Sigmoid colon (tissue), 4 donors: ENCODE data around the gene MPV17L2.

Experiments
- EP300 ChIP-seq, 4 donors: sonication (generic); formaldehyde crosslinking; IDR thresholded peaks; one replicate each; pipeline ENCODE4 v1.6.1; 2017; ENCODE audit warnings: antibody characterized with exemption in 4 of 4
- TF ChIP-seq, protein P1 (sequence below), 4 experiments: fragments of 450-650 bp in 3 of 4; fragments of 200-600 bp in 1 of 4; IDR thresholded peaks; one replicate each; pipeline ENCODE4 v1.5.1; 2016 to 2019; ENCODE audit warnings: antibody characterized with exemption in 4 of 4, mild to moderate bottlenecking in 3 of 4, moderate library complexity in 2 of 4

DNA sequence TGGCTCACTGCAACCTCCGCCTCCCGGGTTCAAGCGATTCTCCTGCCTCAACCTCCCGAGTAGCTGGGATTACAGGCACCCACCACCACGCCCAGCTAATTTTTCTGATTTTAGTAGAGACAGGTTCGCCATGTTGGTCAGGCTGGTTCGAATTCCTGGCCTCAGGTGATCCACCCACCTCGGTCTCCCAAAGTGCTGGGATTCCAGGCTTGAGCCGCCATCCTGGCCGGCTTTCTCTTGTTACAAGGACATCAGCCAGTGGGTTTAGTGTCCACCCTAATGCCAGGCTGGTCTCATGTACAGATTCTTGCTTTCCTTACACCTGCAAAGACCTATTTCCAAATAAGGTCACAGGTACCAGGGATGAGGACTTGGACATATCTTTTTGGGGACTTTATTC lies 33.2 kb upstream of the MPV17L2 start:
- TF ChIP-seq, protein P1, sequence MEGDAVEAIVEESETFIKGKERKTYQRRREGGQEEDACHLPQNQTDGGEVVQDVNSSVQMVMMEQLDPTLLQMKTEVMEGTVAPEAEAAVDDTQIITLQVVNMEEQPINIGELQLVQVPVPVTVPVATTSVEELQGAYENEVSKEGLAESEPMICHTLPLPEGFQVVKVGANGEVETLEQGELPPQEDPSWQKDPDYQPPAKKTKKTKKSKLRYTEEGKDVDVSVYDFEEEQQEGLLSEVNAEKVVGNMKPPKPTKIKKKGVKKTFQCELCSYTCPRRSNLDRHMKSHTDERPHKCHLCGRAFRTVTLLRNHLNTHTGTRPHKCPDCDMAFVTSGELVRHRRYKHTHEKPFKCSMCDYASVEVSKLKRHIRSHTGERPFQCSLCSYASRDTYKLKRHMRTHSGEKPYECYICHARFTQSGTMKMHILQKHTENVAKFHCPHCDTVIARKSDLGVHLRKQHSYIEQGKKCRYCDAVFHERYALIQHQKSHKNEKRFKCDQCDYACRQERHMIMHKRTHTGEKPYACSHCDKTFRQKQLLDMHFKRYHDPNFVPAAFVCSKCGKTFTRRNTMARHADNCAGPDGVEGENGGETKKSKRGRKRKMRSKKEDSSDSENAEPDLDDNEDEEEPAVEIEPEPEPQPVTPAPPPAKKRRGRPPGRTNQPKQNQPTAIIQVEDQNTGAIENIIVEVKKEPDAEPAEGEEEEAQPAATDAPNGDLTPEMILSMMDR (IDR thresholded peaks at IDR 0.05) = no peak
- no peak for TF ChIP-seq EP300 (IDR thresholded peaks at IDR 0.05)
